Measurements from ENCODE around the gene TLR10.

TLR10 gene

DNA sequence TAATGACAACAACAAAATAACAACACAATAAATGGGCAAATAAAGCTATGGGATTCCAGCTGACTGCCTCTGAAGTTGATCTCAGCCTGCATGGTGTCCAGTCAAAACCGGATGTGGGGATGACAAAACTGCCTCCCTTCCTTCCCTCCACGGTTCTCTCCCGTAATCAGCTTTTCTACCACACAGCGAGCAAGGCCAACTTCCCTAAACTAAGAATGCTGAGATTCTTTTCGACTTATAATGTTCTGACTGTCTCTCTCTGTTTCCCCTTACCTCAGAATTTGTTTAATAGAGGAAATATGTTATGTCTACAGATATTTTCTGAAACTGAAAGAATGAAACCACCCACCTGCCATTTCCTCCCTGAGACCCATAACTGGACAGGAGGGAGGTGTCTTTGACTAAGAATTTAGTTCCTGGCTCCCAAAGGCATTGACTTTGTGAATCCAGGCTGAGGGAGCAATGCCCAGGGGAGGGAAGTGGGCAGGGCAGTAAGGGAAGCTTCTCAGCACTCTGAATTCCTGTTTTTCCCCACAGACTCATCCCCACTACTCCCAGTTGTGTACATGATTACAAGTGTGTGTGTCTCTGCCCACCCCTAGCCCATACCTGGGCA lies 22.8 kb upstream of the TLR10 start:
- TF ChIP-seq, protein P1, sequence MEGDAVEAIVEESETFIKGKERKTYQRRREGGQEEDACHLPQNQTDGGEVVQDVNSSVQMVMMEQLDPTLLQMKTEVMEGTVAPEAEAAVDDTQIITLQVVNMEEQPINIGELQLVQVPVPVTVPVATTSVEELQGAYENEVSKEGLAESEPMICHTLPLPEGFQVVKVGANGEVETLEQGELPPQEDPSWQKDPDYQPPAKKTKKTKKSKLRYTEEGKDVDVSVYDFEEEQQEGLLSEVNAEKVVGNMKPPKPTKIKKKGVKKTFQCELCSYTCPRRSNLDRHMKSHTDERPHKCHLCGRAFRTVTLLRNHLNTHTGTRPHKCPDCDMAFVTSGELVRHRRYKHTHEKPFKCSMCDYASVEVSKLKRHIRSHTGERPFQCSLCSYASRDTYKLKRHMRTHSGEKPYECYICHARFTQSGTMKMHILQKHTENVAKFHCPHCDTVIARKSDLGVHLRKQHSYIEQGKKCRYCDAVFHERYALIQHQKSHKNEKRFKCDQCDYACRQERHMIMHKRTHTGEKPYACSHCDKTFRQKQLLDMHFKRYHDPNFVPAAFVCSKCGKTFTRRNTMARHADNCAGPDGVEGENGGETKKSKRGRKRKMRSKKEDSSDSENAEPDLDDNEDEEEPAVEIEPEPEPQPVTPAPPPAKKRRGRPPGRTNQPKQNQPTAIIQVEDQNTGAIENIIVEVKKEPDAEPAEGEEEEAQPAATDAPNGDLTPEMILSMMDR (IDR thresholded peaks at IDR 0.05; ENCODE audit: insufficient read depth, low read depth, low read length, missing control alignments) = no peak
- H3K4me3 ChIP-seq (ENCODE audit: low read length) = no peak overlapping the region
- no peak for DNase-seq (ENCODE audit: low read depth)

DNA sequence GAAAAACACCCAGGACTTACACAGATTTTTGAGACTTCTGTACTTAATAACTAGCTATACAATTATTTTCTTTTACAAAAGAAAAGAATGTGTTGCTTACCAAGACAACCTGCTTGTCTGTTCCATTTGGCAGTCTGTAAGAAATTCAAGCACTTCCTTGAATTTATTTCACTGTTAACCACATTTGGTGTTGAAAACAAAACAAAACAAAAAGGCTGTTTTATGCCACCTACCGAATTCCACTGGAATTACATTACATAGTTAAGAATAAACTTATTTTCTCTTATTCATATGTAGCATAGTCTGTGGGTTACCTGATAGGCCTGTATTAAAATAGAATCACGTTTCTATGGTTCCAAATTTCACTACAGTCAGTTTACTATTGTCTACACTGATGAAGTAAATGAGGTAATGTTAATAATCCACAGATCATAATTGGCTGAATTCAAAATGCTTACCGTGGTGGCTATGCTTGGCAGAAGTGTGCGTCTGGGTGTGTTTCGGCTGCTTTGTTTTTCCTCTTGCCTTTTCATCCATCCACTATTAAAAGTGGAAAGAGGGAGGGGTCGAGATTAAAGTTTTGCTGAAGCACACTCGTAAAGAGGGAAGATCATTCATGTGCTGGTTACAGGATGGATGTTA lies 22.0 kb upstream of the TLR10 start, which contains the start of gene TLR1:
TLR1 (minus strand) TSS at position 138 of the 642 bp plus-strand sequence. CDS start 5,960 bp downstream, outside the sequence.
- no peak within 1 kb of the TSS for H3K4me3 ChIP-seq (ENCODE audit: low read length)
- DNase-seq (ENCODE audit: low read depth) = peak; percentile 67

DNA sequence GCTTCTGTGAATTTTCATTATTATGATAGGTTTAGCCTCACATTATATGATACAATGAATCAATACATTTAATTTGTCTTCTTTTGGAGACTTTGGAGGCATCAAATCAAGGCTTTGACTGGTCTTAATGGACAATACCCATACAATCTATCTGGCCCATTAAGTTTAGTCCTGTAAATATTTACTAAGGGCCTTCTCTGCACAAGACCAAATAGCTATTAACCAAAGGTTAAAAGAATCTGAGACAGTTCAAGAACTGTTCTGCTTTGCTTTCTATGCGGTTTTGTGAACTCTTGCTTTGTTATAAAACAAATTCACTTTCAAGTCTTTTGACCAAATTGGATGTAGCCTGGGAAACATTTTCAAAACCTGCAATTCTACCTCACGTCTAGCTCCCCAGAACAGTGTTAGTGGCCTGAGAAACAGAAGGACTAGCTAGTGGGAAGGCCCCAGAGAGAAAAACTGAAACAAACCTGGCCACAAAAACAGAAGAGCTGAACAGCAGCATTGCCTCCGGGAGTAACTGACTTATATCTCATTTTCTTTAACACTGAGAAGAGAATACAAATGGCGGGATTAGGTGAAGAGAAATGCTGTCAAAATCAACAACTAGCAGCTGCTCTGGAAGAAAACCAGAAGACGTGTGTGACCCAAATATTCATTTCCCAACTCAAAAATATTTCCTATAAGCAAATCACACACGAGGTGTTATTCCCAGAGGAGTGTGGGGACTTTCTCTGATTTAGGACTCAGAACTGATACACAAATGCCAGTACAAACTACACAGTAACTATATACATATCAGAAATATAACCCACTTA lies 21.3 kb upstream of the TLR10 start:
- DNase-seq (ENCODE audit: low read depth) = no peak
- TF ChIP-seq, protein P1 (IDR thresholded peaks at IDR 0.05; ENCODE audit: insufficient read depth, low read depth, low read length, missing control alignments) = no peak
- no peak overlapping the region for H3K4me3 ChIP-seq (ENCODE audit: low read length)

More for the DNA sequence above, 22.0 kb upstream of the TLR10 start, which contains the start of gene TLR1:
- TF ChIP-seq, protein P1 (IDR thresholded peaks at IDR 0.05; ENCODE audit: insufficient read depth, low read depth, low read length, missing control alignments) = peak; percentile 47

DNA sequence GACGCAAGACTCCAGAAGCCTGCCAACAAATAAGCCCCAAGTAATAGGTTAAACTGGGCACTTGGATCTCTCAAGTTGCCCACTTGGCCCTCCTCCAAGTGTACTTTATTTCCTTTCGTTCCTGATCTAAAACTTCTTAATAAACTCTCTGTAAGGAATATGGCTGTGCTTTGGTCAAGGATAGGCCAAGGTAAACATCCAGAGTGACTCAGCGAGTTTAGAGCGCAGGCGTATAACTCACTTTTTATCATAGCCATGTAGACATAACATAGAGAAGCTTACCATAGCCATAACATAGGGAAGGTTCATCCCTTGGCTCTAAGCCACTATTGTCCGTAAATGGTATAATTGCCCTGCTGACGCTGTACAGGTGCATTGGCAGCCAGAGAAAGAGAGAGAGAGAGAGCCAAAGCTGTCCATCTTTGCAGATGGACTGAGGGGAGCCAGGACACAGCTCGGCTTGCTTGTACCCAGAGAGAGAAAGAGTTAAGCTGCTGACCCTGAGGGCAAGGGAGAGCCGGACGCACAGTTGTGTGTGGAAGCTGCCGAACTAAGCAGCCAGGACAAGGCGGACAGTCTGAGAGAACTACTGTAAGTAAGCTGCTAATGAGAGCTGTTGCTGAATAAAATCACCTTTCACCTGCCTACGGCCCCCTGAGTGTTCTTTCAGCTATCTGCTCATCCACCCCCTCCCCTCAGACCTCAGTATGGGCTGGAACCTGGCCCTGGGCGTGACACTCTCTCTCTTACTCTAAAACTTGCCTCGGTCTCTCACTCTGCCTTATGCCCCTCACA lies 20.0 kb upstream of the TLR10 start:
- no peak for DNase-seq (ENCODE audit: low read depth)
- TF ChIP-seq, protein P1 (IDR thresholded peaks at IDR 0.05; ENCODE audit: insufficient read depth, low read depth, low read length, missing control alignments) = no peak
- no peak overlapping the region for H3K4me3 ChIP-seq (ENCODE audit: low read length)

DNA sequence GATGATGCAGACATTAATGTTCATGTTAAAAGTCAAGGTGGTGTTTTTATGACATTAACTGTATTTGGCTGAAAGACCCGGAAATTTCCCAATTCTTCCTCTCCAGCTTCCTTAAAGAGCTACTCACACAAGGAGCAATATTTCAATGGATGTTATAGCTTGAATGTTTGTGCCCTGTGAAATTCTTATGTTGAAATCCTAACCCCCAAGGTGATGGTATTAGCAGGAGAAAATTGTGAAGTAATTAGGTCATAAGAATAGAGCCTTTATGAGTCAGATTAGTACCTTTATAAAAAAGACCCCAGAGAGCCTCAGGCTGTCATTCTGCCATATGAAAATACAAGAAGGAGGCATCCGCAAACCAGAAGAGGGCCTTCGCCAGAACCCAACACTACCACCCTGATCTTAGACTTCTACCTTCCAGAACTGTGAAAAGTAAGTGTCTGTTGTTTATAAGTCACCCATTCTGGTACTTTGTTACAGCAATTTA lies 18.2 kb upstream of the TLR10 start:
- no peak overlapping the region for H3K4me3 ChIP-seq (ENCODE audit: low read length)
- peak; percentile 58 for DNase-seq (ENCODE audit: low read depth)
- TF ChIP-seq, protein P1 (IDR thresholded peaks at IDR 0.05; ENCODE audit: insufficient read depth, low read depth, low read length, missing control alignments) = no peak

DNA sequence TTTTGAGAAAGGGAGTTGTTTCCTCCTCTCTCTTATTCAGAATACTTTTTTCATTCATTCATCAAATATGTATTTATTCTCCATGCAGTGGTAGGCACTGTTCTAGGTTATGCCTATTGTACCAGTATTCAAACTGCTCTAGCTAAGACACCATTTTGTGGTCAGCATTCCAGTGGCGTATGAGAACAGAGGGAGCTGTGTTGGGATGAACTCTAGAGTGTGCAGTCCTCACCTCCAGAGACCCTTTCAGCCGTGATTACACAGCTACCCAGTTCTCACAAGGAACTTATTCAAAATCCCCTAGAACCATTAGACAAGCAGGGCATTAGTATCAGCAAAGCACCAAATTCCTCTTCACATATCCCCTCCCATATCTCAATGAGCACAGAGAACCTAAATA lies 17.6 kb upstream of the TLR10 start:
- H3K4me3 ChIP-seq (ENCODE audit: low read length) = no peak overlapping the region
- TF ChIP-seq, protein P1 (IDR thresholded peaks at IDR 0.05; ENCODE audit: insufficient read depth, low read depth, low read length, missing control alignments) = no peak
- no peak for DNase-seq (ENCODE audit: low read depth)
